NCI-H1694 (cell line): ENCODE data around the gene ALDOA.
A peak's percentile ranks its signal among the peaks of the same experiment; 100 is the strongest.

ENCODE experiments used
- DNase-seq: peaks from one replicate; lab custom pipeline; 2025; lab: John Stamatoyannopoulos, UW

The ALDOA gene

GRCh38 chr16:30069611-30070462 is 4.3 kb downstream of the ALDOA start:
- no peak for DNase-seq

DNA sequence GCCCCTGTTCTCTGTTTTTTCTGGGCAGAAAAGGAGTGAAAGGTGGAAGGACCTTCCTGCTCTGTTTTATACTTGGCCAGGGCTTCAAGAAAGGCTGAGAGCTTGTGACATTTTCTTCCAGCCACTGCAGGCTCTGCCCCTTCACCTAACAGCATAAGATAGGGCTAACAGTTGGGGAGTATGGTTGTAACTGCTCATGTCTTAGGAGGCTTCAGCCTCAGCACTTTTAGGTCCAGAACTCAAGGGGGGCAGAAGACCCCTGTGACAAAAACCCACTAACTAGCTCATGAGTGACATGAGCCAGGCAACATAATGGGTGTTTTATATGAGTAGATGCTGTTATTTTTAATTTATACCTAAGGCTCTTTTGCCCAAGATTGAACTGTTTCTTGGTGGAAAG is 4.9 kb downstream of the ALDOA start:
- DNase-seq = no peak

GRCh38 chr16:30075503-30076275 is 10.1 kb downstream of the ALDOA start, which contains the start of gene PPP4C:
Gene PPP4C (plus strand): TSS chr16:30075994. CDS start chr16:30076378, 384 bp downstream.
- peak; percentile 49 for DNase-seq

DNA sequence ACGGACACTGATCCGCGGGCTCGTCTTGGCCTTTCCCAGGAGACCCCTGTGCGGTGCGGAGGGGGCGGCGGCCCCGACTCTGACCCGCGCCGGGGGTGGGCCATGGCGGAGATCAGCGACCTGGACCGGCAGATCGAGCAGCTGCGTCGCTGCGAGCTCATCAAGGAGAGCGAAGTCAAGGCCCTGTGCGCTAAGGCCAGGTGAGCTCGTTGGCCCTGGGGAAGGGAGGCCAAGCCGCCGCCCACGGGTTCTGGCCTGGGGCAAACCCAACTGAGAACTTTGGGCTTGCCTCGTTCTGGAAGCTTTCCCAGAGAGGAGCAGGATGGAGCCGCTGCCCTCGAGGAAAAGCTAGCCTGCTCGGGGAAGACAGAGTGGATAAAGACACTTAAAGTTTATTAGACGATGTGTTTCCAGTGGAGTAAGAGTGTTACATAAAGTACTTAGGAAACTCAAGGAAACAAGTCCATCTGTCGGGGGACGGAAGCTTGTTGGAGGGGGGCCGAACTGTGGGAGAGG is 10.8 kb downstream of the ALDOA start:
- no peak for DNase-seq

DNA sequence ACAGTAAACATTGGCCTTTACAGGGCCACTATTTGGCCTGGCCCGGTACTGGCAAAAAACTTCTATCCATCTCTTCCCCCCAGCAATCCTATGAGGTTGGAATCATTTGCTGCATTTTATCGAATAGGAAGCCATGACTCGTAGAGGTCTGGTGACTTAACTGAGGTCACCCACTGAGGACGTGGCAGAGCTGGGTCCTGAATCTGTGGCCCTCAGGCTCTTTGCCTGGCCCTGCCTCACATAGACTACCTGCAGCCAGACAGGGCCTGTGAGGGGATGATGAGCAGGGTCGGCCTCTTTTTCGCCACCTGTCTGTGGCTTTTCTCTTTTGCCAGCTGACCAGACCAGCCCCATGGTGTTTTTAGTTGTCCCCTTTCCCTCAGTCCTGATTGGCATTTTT is 12.1 kb downstream of the ALDOA start:
- no peak for DNase-seq

GRCh38 chr16:30078744-30079143 is 13.2 kb downstream of the ALDOA start:
- DNase-seq = no peak

GRCh38 chr16:30079480-30079879 is 13.9 kb downstream of the ALDOA start:
- no peak for DNase-seq

GRCh38 chr16:30082545-30083090 is 17.1 kb downstream of the ALDOA start:
- no peak for DNase-seq

GRCh38 chr16:30083216-30084055 is 17.9 kb downstream of the ALDOA start:
- DNase-seq = no peak

GRCh38 chr16:30084096-30084815 is 18.7 kb downstream of the ALDOA start:
- no peak for DNase-seq

DNA sequence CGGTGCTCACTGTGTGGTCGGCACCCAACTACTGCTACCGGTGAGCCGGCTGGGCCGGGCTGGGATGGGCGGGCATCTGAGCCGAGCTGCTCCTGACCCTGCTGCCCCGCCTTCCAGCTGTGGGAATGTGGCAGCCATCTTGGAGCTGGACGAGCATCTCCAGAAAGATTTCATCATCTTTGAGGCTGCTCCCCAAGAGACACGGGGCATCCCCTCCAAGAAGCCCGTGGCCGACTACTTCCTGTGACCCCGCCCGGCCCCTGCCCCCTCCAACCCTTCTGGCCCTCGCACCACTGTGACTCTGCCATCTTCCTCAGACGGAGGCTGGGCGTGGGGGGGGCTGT is 19.2 kb downstream of the ALDOA start:
- no peak for DNase-seq

- no peak for DNase-seq
Observed at GRCh38 chr16:30085247-30085646, 19.7 kb downstream of the ALDOA start.

DNA sequence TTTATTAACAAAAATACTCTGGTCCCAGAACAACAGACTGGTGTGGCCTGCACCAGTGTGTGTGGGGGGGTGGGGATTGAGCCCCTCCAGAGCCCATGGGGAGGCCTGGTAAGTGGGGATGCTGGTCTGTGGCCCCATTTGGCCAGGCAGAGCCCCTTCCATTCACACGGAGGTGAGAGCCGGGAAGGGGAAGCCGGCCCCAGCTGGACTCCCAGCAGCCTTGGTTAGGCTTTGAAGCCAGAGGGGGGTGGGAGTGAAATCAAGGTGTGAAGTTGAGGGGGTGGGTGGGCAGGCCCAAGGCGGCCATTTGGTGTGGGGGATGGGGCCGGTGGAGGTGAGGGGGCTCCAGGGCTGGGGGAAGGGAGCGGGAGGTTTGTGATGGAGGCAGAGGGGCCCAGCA is 20.3 kb downstream of the ALDOA start:
- DNase-seq = no peak

GRCh38 chr16:30086291-30087140 is 21.0 kb downstream of the ALDOA start:
- no peak for DNase-seq

GRCh38 chr16:30087181-30087898 is 21.8 kb downstream of the ALDOA start:
- DNase-seq = no peak

GRCh38 chr16:30088237-30088831 is 22.8 kb downstream of the ALDOA start:
- no peak for DNase-seq

- DNase-seq = no peak
Observed at GRCh38 chr16:30088832-30089624, 23.5 kb downstream of the ALDOA start.

DNA sequence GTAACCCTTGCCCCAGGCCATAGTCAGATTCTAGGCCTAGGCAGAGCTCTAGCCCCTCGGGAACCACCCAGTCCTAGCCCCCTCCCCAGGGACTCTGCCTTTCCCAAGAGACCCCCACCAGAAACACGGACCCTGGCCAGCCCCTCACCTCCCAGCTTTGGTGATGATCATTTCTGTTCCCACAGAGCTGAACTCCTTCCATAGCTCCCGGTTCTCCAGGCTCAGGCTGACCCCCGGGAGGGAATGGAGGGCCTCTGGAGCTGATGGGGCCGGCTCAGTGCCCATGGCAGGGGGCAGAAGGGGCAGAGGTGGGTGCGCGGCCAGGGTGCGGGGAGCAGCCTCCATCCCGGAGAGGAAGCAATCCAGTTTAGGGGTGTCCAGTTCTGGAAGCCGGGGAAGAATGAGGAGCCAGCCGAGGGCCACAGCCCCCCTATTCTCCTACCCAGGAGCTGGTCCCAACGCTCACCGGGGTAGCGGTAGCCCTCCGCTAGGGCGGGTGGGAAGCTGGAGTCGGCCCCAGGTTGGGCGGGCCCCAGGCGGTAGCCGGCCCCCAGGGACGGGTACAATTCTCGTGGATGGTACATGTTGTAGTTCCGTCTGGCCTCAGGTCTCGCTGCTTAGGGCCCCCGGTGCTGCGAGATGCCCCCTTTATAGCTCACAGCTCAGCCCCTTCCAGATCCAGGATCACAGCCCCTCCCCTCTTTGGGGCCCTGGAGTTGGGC is 25.2 kb downstream of the ALDOA start:
- no peak for DNase-seq
